Osteocyte (in vitro differentiated cells): ENCODE data around the gene POLR2L. TPM values are rescaled to one million over a fixed set of nuclear protein-coding genes. Genes with fewer than 3 reads are reported as not detected.

Experiments
- DNase-seq: peaks from one replicate; pipeline ENCODE4 v3.0.0; 2021; ENCODE audit warnings: mixed read lengths; ENCODE audit not compliant: unreplicated experiment; ENCODE audit errors: extremely low spot score
- H3K27ac Mint-ChIP-seq: one replicate; pipeline ENCODE4 v1.8.0; 2021; ENCODE audit warnings: mild to moderate bottlenecking, mixed read lengths; ENCODE audit not compliant: unreplicated experiment
- H3K27me3 Mint-ChIP-seq: one replicate; pipeline ENCODE4 v1.8.0; 2021; ENCODE audit warnings: mixed read lengths; ENCODE audit not compliant: unreplicated experiment
- H3K36me3 Mint-ChIP-seq: one replicate; pipeline ENCODE4 v1.8.0; 2021; ENCODE audit warnings: mixed read lengths; ENCODE audit not compliant: unreplicated experiment
- H3K4me1 Mint-ChIP-seq: one replicate; pipeline ENCODE4 v1.8.0; 2021; ENCODE audit warnings: mixed read lengths; ENCODE audit not compliant: unreplicated experiment
- H3K4me3 Mint-ChIP-seq: one replicate; pipeline ENCODE4 v1.8.0; 2021; ENCODE audit warnings: mild to moderate bottlenecking, moderate library complexity, mixed read lengths; ENCODE audit not compliant: unreplicated experiment
- H3K9me3 Mint-ChIP-seq: one replicate; pipeline ENCODE4 v1.8.0; 2021; ENCODE audit warnings: mixed read lengths; ENCODE audit not compliant: unreplicated experiment
- CTCF ChIP-seq: fragments of 200-600 bp; sonication (generic); IDR thresholded peaks from 2 replicates; pipeline ENCODE4 v1.5.0; 2021; ENCODE audit warnings: antibody characterized with exemption, mild to moderate bottlenecking, moderate library complexity
- total RNA-seq: library from RNA; stranded (reverse); gene quantifications from 2 replicates; pipeline ENCODE4 v1.2.1, GENCODE V29; 2021

Gene POLR2L
- total RNA-seq, 1 donor from 2014 or later = 193 TPM

DNA sequence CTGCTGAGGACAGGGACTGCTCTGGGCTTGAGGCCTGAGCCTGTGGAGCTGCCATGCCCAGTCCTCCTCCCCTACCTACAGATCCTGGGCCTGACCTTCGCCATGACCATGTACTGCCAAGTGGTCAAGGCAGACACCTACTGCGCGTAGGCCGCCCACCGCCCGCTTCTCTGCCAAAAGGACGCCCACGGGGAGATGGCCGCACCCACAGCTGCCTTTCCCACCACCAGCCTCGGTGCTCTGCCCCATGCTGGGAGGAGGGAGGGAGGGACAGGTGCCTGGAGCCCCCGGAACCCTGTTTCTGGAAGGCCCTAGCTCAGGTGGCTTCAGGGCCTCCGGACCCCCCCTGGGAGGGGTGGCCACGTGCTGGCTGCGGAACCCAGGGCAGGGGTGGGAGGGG lies 24.2 kb upstream of the POLR2L start:
- Mint-ChIP-seq H3K36me3 (no peaks in the 10 kb centered on the region), H3K4me1 (peaks cover 4% of the 10 kb centered on the region), H3K27ac (no peak overlapping the region), H3K27me3 (no peaks in the 10 kb centered on the region), H3K9me3 (no peaks in the 10 kb centered on the region), H3K4me3 (no peak overlapping the region)
- DNase-seq = no peak
- TF ChIP-seq CTCF = no peak

DNA sequence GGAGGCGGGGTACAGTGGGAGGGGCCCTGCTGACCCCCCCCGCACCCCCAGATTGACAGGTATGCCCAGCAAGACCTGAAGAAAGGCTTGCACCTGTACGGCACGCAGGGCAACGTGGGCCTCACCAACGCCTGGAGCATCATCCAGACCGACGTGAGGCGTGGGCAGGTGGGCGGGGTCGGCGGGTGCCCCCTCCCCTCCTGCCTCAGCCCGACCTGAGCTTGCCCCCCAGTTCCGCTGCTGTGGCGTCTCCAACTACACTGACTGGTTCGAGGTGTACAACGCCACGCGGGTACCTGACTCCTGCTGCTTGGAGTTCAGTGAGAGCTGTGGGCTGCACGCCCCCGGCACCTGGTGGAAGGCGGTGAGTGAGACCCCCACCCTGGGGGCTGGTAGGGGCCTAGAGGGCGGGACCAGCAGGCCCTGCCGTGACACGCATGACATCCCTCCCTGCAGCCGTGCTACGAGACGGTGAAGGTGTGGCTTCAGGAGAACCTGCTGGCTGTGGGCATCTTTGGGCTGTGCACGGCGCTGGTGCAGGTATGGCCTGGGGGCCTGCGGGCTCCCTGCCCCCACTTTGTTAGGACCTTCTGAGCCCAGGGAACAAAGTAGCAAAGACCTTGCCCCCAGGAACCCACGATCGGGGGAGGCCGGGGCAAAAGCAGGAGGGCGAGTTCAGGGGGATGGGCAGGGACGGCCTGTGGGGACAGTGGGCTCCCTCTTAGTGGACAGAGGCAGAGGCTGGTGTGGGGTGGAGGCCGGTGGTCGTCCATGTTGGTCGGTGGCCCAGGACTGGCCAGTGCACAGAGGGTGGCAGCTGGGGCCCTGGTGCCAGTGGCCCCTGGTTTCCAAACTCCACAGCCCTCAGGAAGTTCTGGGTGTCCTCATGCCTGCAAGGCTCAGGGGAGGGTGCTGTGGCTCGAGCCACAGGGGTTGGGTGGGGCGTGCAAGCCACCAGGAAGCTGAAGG lies 23.4 kb upstream of the POLR2L start:
- no peaks in the 10 kb centered on the region for H3K36me3 Mint-ChIP-seq
- DNase-seq = no peak
- H3K4me3 Mint-ChIP-seq = no peak overlapping the region
- no peak overlapping the region for H3K27ac Mint-ChIP-seq
- no peaks in the 10 kb centered on the region for H3K9me3 Mint-ChIP-seq
- no peak for TF ChIP-seq CTCF
- no peaks in the 10 kb centered on the region for H3K27me3 Mint-ChIP-seq
- peaks cover 11% of the 10 kb centered on the region for H3K4me1 Mint-ChIP-seq

DNA sequence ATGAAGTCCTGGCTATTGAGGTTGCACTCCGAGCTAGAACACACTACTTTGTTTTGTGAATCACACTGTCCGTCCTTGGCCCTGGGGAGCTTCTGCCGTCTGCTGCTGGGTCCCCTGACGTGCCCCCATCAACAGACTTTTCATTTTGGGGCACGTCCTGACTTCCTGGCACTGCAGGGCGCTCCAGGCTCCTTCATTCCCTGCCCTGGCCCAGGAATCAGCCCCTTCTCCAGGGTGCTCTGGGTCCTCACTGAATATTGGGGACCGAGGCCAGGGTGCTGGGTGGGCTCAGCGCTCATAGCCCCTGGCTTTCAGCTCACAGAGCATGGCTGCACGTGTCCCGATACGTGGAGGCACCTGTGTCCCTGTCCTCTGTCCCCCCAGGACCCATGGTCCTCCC lies 22.6 kb upstream of the POLR2L start:
- Mint-ChIP-seq H3K27me3 (no peaks in the 10 kb centered on the region), H3K36me3 (no peaks in the 10 kb centered on the region), H3K9me3 (no peaks in the 10 kb centered on the region), H3K27ac (no peak overlapping the region), H3K4me1 (peaks cover 14% of the 10 kb centered on the region), H3K4me3 (no peak overlapping the region)
- no peak for DNase-seq
- no peak for TF ChIP-seq CTCF

DNA sequence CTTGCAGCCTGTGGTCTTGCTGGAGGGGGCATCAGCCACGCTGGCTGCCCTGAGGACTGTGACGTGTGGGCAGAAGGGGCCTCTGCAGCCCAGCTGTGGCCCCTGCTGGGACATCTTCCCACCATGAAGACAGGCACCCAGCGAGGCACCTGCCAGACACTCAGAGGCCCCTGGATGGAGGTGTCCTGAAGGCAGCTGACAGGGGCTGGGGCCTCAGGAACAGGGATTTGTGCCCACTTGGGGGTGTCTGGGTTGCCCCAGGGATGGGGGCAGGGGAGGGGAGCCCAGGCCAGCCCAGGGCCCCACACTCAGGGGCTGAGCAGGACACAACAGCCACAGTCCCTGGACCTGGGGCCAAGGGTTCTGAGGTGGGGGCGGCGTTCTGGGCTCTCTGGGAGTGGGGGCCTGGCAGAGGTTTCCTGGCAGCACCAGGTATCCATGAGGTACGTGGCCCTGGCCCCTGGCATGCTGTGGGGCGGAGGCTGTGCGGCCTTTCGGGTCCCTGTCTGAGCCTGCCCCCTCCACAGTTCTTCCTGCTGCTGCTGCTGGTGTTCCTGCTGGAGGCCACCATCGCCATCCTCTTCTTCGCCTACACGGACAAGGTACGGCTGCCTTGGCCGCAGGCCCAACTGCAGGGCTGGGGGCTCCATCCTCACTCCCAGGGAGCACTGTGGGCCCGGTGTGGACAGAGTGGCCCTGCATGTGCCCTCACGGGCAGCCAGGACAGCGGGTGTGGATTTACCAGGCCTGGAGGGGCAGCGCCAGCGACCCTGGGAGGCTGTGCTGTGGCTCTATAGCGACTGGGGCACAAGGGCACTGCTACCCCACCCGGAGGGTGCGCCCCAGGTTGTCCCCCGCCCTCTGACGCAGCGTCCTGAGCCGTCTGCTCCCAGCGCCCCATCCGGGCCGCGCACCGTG lies 21.8 kb upstream of the POLR2L start:
- Mint-ChIP-seq H3K9me3 (no peaks in the 10 kb centered on the region), H3K27me3 (no peaks in the 10 kb centered on the region), H3K36me3 (no peaks in the 10 kb centered on the region), H3K27ac (no peak overlapping the region), H3K4me1 (peaks cover 20% of the 10 kb centered on the region), H3K4me3 (no peak overlapping the region)
- TF ChIP-seq CTCF = no peak
- DNase-seq = no peak
